Keratinocyte (primary cell): ENCODE results near the gene RCBTB2.

ENCODE experiments used
- CTCF ChIP-seq, 3 experiments: IDR thresholded peaks in 1 of 3; conservative IDR thresholded peaks in 1 of 3; optimal IDR thresholded peaks in 1 of 3; 2 replicates in 2 of 3; 3 replicates in 1 of 3; pipeline versions ENCODE3 to v1.5.1; 2011; ENCODE audit warnings: low read length in 3 of 3, mild to moderate bottlenecking in 3 of 3, moderate library complexity in 2 of 3, control low read depth in 1 of 3, inconsistent platforms in 1 of 3; ENCODE audit not compliant: insufficient read depth in 2 of 3; ENCODE audit errors: extremely low read depth in 1 of 3
- EZH2 ChIP-seq: IDR thresholded peaks from one replicate; pipeline ENCODE4 v1.6.1; 2012; ENCODE audit warnings: inconsistent platforms, mild to moderate bottlenecking, low read length, moderate library complexity

- TF ChIP-seq CTCF (optimal IDR thresholded peaks at IDR 0.05 in 1 of 3, IDR thresholded peaks at IDR 0.05 in 1 of 3, conservative IDR thresholded peaks at IDR 0.05 in 1 of 3; ENCODE audit: extremely low read depth in 1 of 3, insufficient read depth in 2 of 3, low read length in 3 of 3), result no peak
- TF ChIP-seq EZH2, result no peak
Measured at GRCh38 chr13:48573213-48574007, 40.5 kb upstream of the RCBTB2 start.
